Rectal smooth muscle tissue (tissue), 1 donor: Measurements from ENCODE around the gene SIVA1.

ENCODE experiments used
- H3K27ac ChIP-seq: one replicate; pipeline ENCODE4 v1.7.0; 2013; ENCODE audit warnings: low read depth, low read length, inconsistent platforms
- H3K27me3 ChIP-seq: one replicate; pipeline ENCODE4 v1.7.0; 2013; ENCODE audit warnings: low read length; ENCODE audit not compliant: control insufficient read depth, insufficient read depth
- H3K36me3 ChIP-seq: one replicate; pipeline ENCODE4 v1.7.0; 2013; ENCODE audit warnings: low read length; ENCODE audit not compliant: control insufficient read depth, insufficient read depth
- H3K4me1 ChIP-seq: one replicate; pipeline ENCODE4 v1.7.0; 2013; ENCODE audit warnings: low read length; ENCODE audit not compliant: control insufficient read depth, insufficient read depth
- H3K4me3 ChIP-seq: one replicate; pipeline ENCODE4 v1.7.0; 2013; ENCODE audit warnings: low read length
- H3K9ac ChIP-seq: one replicate; pipeline ENCODE4 v1.7.0; 2013; ENCODE audit warnings: low read length

Gene SIVA1

GRCh38 chr14:104752423-104752734 is 568 bp upstream of the SIVA1 start:
- Histone ChIP-seq H3K36me3 (peaks cover 9% of the 10 kb centered on the region), H3K4me3 (peak overlapping the region; percentile 72), H3K27me3 (no peaks in the 10 kb centered on the region), H3K27ac (peak overlapping the region; percentile 63), H3K9ac (peak overlapping the region; percentile 47), H3K4me1 (peaks cover 16% of the 10 kb centered on the region)

DNA sequence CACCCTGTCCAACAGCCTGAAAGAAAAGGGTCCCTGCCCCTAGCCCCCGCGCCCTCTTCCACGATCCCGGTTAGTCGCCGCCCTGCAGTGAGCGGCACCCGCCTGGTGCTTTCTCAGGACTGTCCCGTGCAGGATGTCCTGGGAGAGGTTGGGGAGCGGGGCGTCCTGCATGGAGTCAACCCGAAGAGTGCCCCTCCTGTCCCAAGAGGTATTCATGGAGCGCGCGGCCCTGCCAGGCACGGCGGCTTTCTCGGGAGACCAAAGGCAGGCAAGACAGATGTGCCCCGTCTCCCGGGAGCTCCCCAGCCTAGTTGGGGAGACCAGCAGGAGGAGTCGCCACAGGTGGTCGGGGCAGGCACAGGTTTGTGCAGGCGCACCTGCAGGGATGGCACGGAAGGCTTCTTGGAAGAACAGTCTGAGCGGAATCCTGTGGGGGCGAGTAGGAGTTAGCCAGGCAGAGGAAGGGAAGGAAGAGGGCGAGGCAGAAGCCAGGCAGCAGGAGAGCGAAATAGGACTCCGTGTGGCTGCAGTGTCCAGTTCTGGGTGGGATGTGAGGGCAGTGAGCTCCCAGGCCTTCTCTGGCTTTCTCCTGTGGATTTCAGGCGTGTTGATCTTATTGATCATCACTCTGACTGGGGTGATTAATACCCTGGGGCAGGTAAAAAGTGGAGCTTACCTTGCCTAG is 723 bp downstream of the SIVA1 start:
- peak overlapping the region; percentile 66 for H3K9ac ChIP-seq
- peak overlapping the region; percentile 90 for H3K4me3 ChIP-seq
- H3K36me3 ChIP-seq = peaks cover 14% of the 10 kb centered on the region
- peak overlapping the region; percentile 78 for H3K27ac ChIP-seq
- H3K4me1 ChIP-seq = peaks cover 13% of the 10 kb centered on the region
- H3K27me3 ChIP-seq = no peaks in the 10 kb centered on the region

DNA sequence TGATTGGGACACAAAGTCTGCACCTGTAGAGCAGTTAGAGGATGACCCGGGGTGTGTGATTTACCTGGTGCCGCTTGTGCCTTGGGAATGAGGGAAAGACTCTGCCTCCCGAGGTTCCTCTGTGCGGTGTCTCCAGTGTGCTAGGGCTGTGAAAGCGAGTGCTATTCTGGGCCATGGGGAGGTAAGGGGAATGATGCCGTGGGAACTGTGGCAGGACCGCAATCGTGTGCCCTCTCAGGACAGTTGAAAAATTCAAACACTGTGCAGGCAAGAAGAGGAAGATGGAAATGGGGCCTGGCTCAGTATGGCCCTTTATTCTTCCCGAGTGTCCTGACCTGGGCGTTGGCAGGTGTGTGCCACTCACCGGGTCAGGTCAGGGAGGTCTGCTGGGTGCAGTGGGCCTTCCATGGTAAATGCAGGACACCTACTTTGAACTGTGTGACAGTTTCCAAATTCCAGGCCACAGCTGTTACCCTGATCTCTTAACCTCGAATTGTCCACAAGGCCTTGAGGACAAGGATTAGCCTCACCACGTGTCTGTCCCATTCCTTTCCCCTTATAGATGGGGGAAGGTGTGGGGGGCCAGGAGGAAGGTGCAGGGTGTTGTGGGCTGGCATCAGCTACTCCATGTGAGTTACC is 1.4 kb downstream of the SIVA1 start:
- H3K9ac ChIP-seq = peak overlapping the region; percentile 66
- no peak overlapping the region for H3K27ac ChIP-seq
- H3K4me3 ChIP-seq = peak overlapping the region; percentile 90
- H3K36me3 ChIP-seq = peaks cover 19% of the 10 kb centered on the region
- peaks cover 13% of the 10 kb centered on the region for H3K4me1 ChIP-seq
- H3K27me3 ChIP-seq = no peaks in the 10 kb centered on the region

GRCh38 chr14:104755621-104756020 is 2.7 kb downstream of the SIVA1 start:
- Histone ChIP-seq H3K9ac (no peak overlapping the region), H3K36me3 (peaks cover 26% of the 10 kb centered on the region), H3K4me3 (no peak overlapping the region), H3K4me1 (peaks cover 13% of the 10 kb centered on the region), H3K27ac (no peak overlapping the region), H3K27me3 (no peaks in the 10 kb centered on the region)

DNA sequence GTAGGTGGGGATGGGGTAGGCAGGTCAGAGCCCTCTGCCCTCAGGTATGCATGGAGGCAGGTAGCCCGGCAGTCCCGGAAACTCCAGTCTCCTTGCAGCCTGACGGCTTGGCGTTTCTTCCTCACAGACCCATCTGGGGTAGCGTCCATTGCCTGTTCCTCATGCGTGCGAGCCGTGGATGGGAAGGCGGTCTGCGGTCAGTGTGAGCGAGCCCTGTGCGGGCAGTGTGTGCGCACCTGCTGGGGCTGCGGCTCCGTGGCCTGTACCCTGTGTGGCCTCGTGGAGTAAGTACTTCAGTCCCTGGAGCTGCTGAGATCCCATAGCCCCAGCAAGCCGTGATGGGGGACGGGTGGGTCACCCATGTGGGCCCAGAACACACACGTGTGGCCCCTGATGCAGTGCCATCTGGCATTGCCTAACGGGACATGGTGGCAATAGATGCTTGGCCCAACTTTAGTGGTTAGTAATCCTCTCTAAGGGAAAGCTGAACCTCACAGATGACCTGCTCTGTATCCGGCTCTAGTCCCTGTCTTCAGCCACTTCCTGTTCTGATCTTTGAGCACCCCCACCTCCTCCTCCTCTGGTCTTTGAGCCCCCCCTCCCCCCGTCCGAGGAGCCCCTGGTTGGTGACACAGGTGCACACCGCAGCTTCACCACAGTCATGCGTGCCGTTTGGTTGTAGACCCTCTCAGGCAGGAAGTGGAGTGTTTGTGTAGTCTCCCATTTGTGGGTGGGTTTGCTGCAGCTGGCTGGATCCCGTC is 3.7 kb downstream of the SIVA1 start:
- Histone ChIP-seq H3K27ac (no peak overlapping the region), H3K9ac (no peak overlapping the region), H3K4me1 (peaks cover 13% of the 10 kb centered on the region), H3K36me3 (peaks cover 27% of the 10 kb centered on the region), H3K4me3 (no peak overlapping the region), H3K27me3 (no peaks in the 10 kb centered on the region)

GRCh38 chr14:104757238-104757585 is 4.3 kb downstream of the SIVA1 start:
- Histone ChIP-seq H3K27ac (no peak overlapping the region), H3K4me1 (peaks cover 10% of the 10 kb centered on the region), H3K36me3 (peaks cover 27% of the 10 kb centered on the region)

GRCh38 chr14:104757681-104758392 is 4.9 kb downstream of the SIVA1 start:
- peaks cover 27% of the 10 kb centered on the region for H3K36me3 ChIP-seq
- H3K9ac ChIP-seq = no peak overlapping the region
- H3K27ac ChIP-seq = no peak overlapping the region
- H3K27me3 ChIP-seq = no peaks in the 10 kb centered on the region
- no peak overlapping the region for H3K4me3 ChIP-seq
- peaks cover 9% of the 10 kb centered on the region for H3K4me1 ChIP-seq

More at GRCh38 chr14:104757238-104757585, 4.3 kb downstream of the SIVA1 start:
- H3K9ac ChIP-seq = no peak overlapping the region
- H3K27me3 ChIP-seq = no peaks in the 10 kb centered on the region
- H3K4me3 ChIP-seq = no peak overlapping the region

GRCh38 chr14:104758981-104759969 is 6.3 kb downstream of the SIVA1 start:
- Histone ChIP-seq H3K9ac (no peak overlapping the region), H3K36me3 (peaks cover 27% of the 10 kb centered on the region), H3K4me3 (no peak overlapping the region), H3K27ac (no peak overlapping the region), H3K27me3 (no peaks in the 10 kb centered on the region), H3K4me1 (peaks cover 4% of the 10 kb centered on the region)

- H3K4me3 ChIP-seq = no peak overlapping the region
- H3K27ac ChIP-seq = no peak overlapping the region
- H3K36me3 ChIP-seq = peaks cover 2% of the 10 kb centered on the region
- H3K27me3 ChIP-seq = no peaks in the 10 kb centered on the region
- no peaks in the 10 kb centered on the region for H3K4me1 ChIP-seq
- no peak overlapping the region for H3K9ac ChIP-seq
These were observed 12.6 kb downstream of the SIVA1 start for GRCh38 chr14:104765517-104765916.

DNA sequence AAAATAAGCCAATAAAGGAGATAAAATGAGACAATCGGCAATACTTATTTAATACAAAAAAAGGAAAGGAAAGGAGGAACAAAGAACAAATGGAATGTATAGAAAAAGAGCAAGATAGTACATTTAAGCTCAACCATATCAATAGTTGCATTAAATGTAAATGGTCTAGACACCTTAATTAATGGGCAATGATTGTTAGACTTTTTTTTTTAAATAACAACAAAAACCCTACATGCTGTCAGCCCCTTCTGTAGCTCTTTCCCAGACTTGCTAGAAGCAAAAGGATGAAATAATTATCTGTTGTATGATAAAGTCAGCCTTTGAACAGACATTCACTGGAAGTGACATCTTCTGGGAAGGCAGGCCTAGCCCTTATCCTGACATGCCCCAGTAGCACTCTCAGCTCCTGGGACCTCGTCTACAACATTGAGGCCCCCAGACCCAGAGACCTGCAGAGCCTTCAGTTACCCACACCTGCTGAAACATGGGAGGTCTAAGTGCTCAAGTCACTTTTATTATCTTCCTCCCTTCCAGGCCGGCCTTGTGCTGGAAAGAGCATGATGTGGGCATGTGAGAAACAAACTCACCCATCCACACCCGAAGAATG is 13.4 kb downstream of the SIVA1 start:
- Histone ChIP-seq H3K4me3 (no peak overlapping the region), H3K9ac (no peak overlapping the region), H3K27ac (no peak overlapping the region)

DNA sequence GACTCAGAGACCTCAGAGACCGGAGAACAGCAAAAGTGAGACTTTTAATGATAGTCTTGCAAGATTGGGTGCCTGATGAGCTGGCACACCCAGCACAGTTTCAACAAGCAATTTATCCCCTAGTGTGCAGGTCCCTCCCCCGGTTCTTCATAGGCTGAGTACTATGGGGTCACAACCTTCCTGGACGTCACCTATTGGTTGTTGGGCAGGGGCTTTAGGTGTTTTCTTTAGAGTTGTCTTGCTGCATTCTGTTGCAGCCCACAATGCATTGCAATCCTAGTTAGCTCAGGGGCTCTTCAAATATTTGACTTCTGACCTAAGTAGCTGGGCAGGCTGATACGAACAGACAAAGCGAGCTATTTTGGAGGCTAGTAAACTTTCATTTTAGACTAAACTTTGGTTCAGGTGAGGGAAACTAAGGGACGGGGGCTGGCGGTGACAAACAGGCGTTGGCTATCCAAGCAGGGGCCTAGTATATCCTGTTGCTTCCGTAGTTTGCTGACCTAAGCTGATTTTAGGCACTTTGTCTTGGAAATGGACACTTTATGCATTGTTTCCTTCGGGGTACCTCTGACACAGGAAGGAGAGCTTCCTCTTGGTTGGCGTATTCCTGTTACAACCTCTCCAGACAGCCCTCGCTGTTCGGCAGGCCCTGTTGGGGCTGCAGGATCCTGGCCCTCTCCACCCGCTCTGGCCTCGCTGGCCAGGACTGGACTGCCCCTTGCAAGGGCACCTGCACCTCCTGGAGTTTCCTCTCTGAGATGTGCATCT is 14.1 kb downstream of the SIVA1 start:
- Histone ChIP-seq H3K27ac (no peak overlapping the region), H3K9ac (peak overlapping the region; percentile 6), H3K4me3 (no peak overlapping the region), H3K4me1 (no peaks in the 10 kb centered on the region), H3K36me3 (peaks cover 11% of the 10 kb centered on the region), H3K27me3 (no peaks in the 10 kb centered on the region)

More for the DNA sequence above, 13.4 kb downstream of the SIVA1 start:
- Histone ChIP-seq H3K36me3 (peaks cover 5% of the 10 kb centered on the region), H3K4me1 (no peaks in the 10 kb centered on the region), H3K27me3 (no peaks in the 10 kb centered on the region)
